OCI-LY1 (cell line): ENCODE data around the gene FAAH2.

Experiments
- CTCF ChIP-seq: fragments of 200-600 bp; sonication (generic), shearing (Covaris generic); IDR thresholded peaks from 2 replicates; pipeline ENCODE4 v1.5.1; 2017; ENCODE audit warnings: mild to moderate bottlenecking, antibody characterized with exemption, low read length, moderate library complexity, mixed read lengths
- EZH2 ChIP-seq: fragments of 200-600 bp; sonication (generic), shearing (Covaris generic); IDR thresholded peaks from 2 replicates; pipeline ENCODE4 v1.8.0; 2017; ENCODE audit warnings: borderline replicate concordance, mixed run types, mild to moderate bottlenecking, antibody characterized with exemption, low read length, moderate library complexity, mixed read lengths

- TF ChIP-seq CTCF (no peak), EZH2 (no peak)
These were observed 230.0 kb downstream of the FAAH2 start for GRCh38 chrX:57516491-57516890.
